HG03108 (cell line): Measurements from ENCODE around the gene TEX11.
"Not testable (repeated sequence)": the region's sequence is repeated elsewhere in the genome, so short reads cannot be mapped to it uniquely, and the experiment has no call there.

Source experiments
- ATAC-seq: cut with Tn5 transposase; IDR thresholded peaks from one replicate; pipeline ENCODE4 v1.9.1; 2021; ENCODE audit warnings: moderate library complexity; ENCODE audit not compliant: unreplicated experiment

Gene TEX11

DNA sequence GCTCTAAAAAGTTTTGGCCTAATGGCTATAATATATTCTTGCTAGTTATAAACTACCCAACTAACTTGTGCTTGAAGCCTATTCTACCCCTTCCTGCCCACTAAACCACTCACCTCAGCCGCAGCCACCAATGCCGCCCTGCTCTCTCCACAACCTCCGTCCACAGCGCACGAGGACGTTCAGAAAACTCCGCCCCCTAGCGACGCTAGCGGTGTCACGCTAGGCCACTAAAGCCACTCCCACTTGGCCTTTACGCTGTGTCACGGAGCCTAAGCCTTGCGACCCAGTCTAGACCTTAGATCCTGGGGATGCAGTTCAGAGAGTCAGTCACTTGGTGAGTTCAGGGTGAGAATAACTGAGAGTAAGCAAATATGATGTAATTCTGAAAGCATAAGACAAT, at the start of gene TEX11:
Gene TEX11 (minus strand): TSS at position 171 of the 400 bp plus-strand sequence. CDS start 922 bp downstream, outside the sequence.
- no peak for ATAC-seq

DNA sequence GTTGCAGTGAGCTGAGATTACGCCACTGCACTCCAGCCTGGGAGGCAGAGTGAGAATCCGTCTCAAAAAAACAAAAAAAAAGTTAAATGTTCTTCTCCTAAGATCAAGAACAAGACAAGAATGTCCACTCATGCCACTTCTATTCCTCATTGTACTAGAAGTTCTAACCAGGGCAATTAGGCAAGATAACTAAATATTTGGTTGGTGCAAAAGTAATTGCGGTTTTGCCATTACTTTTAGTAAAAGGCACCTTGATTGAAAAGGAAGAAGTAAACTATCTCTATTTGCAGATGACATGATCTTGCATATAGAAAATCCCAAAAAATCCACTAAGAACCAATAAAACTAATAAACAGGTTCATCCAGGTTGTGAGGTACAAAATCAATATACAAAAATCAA, 46.4 kb upstream of the TEX11 start:
- ATAC-seq: no peak

DNA sequence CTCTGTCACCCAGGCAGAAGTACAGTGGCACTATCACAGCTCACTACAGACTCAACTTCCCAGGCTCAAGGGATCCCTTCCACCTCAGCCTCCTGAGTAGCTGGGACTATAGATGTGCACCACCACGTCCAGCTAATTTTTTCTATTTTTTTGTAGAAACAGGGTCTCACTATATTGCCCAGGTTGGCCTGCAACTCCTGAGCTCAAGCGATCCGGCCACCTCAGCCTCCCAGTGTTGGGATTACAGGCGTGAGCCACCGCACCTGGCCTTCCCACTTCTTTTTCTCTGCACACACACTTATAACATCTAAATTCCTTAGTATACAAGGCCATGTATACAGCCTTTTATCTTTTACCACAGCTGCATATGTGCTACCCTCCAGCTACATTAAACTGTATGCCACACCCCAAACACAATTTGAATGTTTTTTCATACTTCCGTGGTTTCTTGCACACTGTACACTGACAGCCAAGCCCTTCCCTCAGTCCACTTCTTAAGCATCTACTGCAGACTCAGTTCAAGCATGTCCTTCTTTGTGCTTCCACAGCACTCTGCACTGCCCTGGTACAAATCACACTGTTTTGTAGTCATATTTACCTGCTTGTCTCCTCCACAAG, 15.9 kb upstream of the TEX11 start:
- ATAC-seq: no peak

DNA sequence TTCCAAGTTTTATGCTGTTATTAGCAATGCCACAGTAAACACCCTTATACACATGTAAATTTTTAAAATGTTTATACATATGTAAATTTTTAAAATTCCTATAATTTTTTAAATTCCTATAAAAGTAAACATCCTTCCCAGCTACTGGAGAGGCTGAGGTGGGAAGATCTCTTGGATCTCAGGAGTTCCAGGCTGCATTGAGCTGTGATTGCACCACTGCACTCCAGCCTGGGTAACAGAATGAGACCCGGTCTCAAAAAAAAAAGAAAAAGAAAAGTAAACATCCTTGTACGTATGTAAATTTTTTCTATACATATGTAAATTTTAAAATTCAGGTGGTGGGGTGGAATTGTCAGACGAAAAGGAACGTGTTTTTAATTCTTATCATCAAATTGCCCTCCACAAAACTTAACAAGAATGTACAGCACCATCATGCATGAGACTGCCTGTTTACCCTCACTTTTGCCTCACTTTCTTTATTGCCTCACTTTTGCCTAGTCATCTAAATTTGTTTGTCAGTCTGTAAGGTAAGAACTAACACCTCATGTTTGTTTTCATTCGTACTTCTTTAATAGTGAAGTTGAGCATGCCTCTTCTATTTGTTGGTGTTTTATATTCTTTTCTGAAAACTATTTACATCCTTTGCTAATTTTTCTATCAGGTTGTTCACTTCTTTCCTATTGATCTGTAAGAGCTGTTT, 14.4 kb upstream of the TEX11 start:
- ATAC-seq: no peak

DNA sequence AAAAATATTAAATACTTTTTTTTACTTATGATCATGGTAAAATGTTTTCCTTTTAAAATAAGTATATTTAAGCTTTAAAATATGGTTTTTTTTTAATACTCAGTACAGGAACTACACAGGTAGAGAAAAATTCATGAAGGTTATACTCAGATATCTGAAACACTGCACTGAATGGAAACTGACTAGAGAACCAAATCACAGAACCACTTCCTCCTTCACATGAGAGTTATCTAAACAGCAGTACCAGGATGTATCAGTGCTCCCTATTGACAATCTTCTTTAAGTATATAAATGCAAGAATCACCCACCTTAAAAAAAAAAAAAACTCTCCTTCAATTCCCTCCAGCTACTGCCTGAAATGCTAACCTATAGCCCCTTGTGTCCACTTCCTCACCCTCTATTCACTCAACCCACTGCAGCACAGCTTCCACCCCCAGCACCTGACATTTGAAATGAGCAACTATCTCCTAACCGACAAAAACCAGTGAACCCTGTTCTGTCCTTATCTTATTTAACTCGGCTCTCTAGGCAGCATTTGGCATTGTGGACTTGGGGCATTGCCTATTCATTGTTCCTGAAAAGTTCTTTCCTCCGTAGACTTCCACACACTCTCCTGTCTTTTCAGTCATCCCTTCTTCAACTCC, 13.3 kb upstream of the TEX11 start:
- ATAC-seq: no peak

DNA sequence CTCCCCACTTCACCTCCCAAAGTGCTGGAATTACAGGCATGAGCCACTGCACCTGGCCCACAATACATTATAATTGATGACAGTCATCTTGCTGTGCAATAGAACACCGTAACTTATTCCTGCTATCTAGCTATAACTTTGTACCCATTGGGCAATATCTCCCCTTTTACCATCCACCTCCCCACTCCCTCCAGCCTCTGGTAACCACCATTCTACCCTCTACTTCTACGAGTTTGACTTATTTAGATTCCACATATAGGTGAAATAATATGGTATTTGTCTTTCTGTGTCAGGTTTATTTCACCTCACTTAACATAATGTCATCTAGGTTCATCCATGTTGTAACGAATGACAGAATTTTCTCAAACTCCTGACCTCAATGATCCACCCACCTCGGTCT, 8.2 kb upstream of the TEX11 start:
- no peak for ATAC-seq

DNA sequence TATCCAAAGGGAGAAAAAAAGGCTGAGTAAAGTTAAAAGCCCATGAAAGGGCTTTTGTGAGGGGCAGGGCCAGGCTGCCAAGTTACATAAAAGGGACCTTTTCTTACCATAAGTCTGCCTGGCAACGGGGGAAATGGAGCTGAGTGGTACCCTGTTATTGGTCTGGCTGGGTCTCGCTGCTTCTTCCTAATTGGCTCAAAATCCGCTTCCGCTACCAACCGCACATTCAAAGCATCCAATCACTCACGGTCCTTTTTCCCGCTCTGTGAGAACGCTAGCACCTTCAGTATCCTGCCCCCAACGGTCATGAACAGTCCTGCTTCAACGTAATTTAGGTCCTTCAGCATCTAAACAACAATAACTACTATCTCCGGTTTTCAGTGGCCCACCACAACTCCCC, 611 bp downstream of the TEX11 start:
- no peak for ATAC-seq

DNA sequence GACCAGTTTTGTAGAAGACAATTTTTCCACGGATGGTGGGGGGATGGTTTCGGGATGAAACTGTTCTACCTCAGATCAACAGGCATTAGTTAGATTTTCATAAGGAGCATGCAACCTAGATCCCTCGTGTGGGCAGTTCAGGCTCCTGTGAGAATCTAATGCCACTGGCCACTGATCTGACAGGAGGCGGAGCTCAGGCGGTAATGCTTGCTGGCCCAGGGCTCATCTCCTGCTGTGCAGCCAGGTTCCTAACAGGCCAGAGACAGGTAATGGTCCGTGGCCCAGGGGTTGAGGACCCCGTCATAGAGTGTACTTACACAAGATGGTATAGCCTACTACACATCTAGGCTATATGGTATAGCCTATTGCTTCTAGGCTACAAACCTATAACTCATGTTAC, 7.0 kb downstream of the TEX11 start:
- no peak for ATAC-seq

DNA sequence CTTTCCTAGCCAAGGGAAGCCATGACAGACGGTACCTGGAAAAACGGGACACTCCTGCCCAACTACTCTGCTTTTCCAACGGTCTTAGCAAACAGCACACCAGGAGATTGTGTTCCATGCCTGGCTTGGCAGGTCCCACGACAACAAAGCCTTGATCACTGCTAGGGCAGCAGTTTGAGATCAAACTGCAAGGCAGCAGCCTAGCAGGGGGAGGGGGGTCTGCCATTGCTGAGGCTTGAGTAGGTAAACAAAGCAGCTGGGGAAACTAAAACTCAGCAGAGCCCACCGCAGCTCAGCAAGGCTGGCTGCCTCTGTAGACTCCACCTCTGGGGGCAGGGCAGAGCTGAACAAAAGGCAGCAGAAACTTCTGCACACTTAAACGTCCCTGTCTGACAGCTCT, 18.1 kb downstream of the TEX11 start:
- ATAC-seq: not testable (repeated sequence)

DNA sequence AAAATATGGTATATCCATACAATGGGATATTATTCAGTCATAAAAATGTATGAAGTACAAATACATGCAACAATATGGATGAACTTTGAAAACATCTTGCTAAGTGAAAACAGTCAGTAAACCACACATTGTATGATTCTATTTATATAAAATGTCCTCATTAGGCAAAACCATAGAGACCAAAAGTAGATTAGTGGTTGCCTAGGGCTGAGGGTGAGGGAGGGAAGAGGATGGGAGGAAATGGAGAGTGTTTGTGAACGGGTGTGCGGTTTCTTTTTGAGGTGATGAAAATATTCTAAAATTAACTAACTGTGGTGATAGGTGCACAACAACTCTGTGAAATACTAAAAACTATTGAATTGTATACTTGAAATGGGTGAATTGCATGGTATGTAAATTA, 29.6 kb downstream of the TEX11 start:
- ATAC-seq: no peak

DNA sequence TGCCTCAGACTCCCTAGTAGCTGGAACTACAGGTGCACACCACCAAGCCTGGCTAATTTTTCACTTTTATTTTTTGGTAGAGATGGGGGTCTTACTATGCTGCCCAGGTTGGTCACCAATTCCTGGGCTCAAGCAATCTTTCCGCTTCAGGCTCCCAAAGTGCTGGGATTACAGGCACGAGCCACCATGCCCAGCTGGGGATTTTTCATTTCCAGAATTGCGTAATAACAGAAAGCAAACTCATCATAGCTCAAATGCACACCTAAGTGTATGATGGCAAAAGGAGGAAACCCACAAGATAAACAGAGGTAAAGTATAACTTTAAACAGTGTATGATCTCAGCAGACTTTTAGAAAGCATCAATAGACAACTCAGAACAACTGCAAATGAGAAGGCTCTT, 56.2 kb downstream of the TEX11 start:
- ATAC-seq: no peak

DNA sequence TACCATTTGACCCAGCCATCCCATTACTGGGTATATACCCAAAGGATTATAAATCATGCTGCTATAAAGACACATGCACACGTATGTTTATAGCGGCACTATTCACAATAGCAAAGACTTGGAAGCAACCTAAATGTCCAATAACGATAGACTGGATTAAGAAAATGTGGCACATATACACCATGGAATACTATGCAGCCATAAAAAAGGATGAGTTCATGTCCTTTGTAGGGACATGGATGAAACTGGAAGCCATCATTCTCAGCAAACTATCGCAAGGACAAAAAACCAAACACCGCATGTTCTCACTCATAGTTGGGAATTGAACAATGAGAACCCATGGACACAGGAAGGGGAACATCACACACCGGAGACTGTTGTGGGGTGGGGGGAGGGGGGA, 64.4 kb downstream of the TEX11 start:
- ATAC-seq: not testable (repeated sequence)

DNA sequence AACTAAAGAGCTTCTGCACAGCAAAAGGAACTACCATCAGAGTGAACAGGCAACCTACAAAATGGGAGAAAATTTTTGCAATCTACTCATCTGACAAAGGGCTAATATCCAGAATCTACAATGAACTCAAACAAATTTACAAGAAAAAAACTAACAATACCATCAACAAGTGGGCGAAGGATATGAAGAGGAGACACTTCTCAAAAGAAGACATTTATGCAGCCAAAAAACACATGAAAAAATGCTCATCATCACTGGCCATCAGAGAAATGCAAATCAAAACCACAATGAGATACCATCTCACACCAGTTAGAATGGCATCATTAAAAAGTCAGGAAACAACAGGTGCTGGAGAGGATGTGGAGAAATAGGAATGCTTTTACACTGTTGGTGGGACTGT, 64.9 kb downstream of the TEX11 start:
- ATAC-seq: not testable (repeated sequence)

DNA sequence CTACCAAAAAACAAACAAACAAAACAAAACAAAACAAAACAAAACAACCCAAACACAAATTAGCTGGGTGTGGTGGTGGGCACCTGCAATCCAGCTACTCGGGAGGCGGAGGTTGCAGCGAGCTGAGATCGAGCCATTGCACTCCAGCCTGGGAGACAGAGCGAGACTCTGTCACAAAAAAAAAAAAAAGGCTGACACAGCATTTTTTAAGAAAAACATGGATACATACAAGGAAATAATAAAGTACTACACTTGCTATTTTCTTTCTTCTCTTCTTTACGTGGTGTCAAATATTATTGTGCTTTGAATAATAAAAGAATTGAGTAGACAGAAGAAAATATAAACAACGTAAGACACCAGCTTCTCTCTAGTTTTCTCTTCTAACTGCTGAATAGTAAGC, 73.9 kb downstream of the TEX11 start:
- ATAC-seq: no peak

DNA sequence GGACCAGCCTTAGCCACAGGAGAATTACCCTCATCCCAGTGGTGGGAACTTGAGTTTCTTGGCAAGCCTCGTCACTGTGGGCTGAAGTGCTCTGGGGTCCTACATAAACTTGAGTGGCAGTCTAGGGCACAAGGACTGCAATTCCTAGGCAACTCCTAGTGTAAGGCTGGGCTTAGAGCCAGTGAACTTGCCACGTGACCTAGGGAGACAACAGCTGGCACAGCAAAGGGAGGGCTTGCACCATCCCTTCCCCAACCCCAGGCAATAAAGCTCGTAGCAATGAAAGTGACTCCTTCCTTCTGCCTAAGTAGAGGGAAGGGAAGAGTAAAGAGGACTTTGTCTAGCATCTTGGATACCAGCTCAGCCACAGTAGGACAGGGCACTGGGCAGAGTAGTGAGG, 81.8 kb downstream of the TEX11 start:
- ATAC-seq: no peak

DNA sequence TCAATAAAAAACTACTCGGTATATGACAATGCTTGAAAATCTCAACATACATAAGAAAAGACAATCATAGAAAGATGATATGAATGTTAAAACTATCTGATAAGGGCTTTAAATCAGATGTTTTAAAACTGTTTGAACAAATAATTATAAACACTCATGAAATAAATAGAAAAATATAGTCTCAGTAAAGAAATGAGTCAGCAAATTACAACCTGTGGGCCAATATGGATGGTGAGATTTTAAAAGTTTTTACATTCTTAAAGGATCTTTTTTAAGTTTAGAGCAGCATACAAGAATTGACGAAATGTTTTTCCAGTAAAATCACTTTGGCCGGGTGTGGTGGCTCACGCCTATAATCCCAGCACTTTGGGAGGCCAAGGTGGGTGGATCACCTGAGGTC, 83.1 kb downstream of the TEX11 start:
- ATAC-seq: no peak

DNA sequence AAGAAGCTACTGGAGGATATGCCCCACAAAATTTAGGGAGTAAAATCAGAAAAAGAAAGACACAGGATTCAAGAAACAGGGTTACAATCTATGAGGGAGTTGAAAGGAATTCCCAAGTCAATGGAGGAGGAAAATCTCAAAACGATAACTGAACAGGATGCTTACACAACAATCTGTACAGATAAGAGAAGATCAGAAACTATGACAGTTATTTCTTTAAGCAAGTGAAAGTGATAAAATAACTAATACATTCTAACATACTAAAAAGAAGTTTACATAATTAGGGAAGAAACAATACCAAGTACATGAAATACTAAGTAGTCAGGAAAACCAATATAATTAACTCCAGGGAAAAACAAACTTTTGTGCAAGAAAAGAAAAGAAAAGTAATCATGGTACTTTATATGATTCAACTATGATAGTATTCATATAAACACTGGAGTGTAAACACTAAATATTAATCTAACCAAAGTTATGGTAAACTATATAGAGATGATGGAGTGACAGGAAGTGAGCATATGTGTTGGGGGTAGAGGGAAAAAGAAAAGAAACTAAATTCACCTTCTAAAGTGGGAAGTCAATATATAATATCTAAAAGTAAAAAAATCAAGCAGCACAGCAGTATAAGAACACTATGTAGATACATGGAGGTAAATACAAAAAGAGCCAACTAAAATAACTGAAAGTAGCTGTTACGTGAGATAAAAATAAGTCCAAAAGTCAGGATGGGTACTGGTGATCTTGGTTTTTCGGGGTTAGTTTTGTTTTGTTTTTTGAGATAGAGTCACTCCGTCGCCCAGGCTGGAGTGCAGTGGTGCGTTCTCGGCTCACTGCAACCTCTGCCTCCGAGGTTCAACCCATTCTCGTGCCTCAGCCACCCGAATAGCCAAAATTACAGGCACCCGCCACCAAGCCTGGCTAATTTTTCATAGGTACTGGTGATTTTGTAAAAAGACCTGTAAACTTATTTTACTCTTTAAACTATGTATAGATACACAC, 99.3 kb downstream of the TEX11 start:
- ATAC-seq: no peak

DNA sequence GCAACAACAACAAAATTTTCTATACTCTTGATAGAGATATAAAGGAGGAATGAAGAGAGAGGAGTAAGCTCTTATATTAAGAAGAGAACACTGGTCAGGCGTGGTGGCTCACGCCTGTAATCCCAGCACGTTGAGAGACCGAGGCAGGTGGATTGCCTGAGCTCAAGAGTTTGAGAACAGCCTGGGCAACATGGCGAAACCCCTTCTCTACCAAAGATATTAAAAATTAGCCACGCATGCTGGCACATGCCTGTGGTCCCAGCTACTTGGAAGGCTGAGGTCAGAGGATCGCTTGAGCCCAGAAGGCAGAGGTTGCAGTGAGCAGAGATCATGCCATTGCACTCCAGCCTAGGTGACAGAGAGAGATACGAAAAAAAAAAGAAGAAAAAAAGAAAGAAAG, 102.4 kb downstream of the TEX11 start:
- no peak for ATAC-seq

DNA sequence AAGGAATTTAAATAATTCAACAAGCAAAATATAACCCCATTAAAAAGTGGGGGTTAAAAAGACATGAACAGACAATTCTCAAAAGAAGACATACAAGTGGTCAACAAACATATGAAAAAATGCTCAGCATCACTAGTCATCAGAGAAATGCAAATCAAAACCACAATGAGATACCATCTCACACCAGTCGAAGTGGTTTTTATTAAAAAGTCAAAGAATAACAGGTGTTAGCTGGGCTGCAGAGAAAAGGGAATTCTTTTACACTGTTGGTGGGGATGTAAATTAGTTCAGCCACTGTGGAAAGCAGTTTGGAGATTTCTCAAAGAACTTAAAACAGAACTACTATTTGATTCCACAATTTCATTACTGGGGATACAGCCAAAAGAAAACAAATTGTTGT, 111.8 kb downstream of the TEX11 start:
- not testable (repeated sequence) for ATAC-seq

DNA sequence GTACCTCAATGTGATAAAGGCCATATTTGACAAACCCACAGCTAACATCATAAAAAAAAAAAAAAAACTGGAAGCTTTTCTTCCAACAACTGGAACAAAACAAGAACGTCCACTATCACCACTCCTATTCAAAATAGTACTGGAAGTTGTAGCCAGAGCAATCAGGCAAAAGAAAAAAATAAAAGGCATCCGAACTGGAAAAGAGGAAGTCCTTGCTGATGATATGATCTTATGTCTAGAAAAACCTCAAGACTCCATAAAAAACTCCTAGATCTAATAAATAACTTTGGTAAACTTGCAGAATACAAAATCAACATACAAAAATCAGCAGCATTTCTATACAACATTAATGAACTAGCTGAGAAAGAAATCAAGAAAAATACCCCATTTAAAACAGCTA, 134.3 kb downstream of the TEX11 start:
- ATAC-seq: no peak

DNA sequence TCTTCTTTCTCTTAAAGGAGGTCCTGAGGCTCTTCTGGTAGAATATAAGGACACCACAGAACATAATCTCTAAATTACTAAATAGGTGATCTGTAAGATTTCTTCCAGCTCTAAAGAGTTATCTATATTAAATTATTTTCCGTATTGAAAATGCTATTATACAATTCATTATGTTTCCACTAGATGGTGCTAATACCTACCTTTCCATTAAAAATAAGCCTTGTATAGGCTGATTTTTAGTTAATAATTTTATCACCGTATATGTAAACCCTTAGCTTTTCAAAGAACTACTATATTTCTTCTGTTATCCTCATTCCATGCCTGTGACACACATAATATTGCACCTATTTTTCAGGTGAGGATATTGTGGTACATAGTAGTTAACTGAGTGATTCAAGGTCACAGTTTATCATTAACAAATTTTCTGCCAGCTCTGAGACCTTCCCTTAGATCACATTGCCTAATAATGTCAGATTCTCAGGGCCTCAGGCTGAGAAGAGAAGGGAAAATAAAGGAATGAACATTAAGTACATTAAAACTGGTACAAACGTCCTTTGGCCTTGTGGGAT, 138.8 kb downstream of the TEX11 start:
- no peak for ATAC-seq
